SU-DHL-6 (cell line): Measurements from ENCODE around the gene CSPG4.
A peak's percentile ranks its signal among the peaks of the same experiment; 100 is the strongest.
"Not testable (repeated sequence)": the region's sequence is repeated elsewhere in the genome, so short reads cannot be mapped to it uniquely, and the experiment has no call there.

Experiments used
- H2AFZ ChIP-seq: fragments of 200-600 bp; sonication (generic); 2 replicates; pipeline ENCODE4 v1.6.1; 2014; ENCODE audit warnings: low read depth, mild to moderate bottlenecking, moderate library complexity, mixed read lengths, antibody characterized with exemption, low read length; ENCODE audit not compliant: severe bottlenecking
- H3F3A ChIP-seq: fragments of 200-600 bp; shearing (Covaris generic); 2 replicates; pipeline ENCODE4 v1.6.0; 2016; ENCODE audit warnings: antibody characterized with exemption, mild to moderate bottlenecking; ENCODE audit not compliant: insufficient read depth
- H3K27ac ChIP-seq: fragments of 200-600 bp; sonication (generic); 2 replicates; pipeline ENCODE4 v1.5.1; 2016; ENCODE audit warnings: low read depth, mild to moderate bottlenecking, low read length, moderate library complexity, mixed read lengths
- H3K27me3 ChIP-seq: fragments of 200-600 bp; sonication (generic), shearing (Covaris generic); 2 replicates; pipeline ENCODE4 v1.6.0; 2014; ENCODE audit warnings: mild to moderate bottlenecking, low read length
- H3K36me3 ChIP-seq: fragments of 200-600 bp; sonication (generic); 2 replicates; pipeline ENCODE4 v1.6.1; 2014; ENCODE audit warnings: mild to moderate bottlenecking, low read length, mixed read lengths
- H3K4me2 ChIP-seq: fragments of 300-600, 200-600 bp; shearing (Covaris generic), sonication (generic); 2 replicates; pipeline ENCODE4 v1.6.0; 2014; ENCODE audit warnings: low read length, low read depth, mild to moderate bottlenecking; ENCODE audit not compliant: poor library complexity, severe bottlenecking
- H3K4me3 ChIP-seq: fragments of 200-600 bp; sonication (generic); 2 replicates; pipeline ENCODE4 v1.5.1; 2014; ENCODE audit warnings: antibody characterized with exemption, low read length, mild to moderate bottlenecking, mixed read lengths; ENCODE audit not compliant: insufficient read depth, poor library complexity, severe bottlenecking
- H3K79me2 ChIP-seq: fragments of 200-600 bp; sonication (generic); 2 replicates; pipeline ENCODE4 v1.6.1; 2014; ENCODE audit warnings: mild to moderate bottlenecking, low read length, moderate library complexity; ENCODE audit not compliant: insufficient read depth
- H3K9ac ChIP-seq: fragments of 200-600 bp; sonication (generic); 2 replicates; pipeline ENCODE4 v1.7.0; 2014; ENCODE audit warnings: mild to moderate bottlenecking, low read length
- H3K9me2 ChIP-seq: fragments of 200-600 bp; sonication (generic); replicated peaks from 2 replicates; pipeline ENCODE4 v1.6.1; 2014; ENCODE audit warnings: low read length; ENCODE audit not compliant: insufficient read depth
- H3K9me3 ChIP-seq: fragments of 200-600 bp; sonication (generic); 2 replicates; pipeline ENCODE4 v1.6.1; 2014; ENCODE audit warnings: low read length, mixed read lengths; ENCODE audit not compliant: insufficient read depth
- H4K20me1 ChIP-seq: fragments of 200-600 bp; sonication (generic); 2 replicates; pipeline ENCODE4 v1.6.1; 2014; ENCODE audit warnings: low read depth, mild to moderate bottlenecking, antibody characterized with exemption, low read length, moderate library complexity, mixed read lengths
- CTCF ChIP-seq: fragments of 200-600 bp; sonication (generic); IDR thresholded peaks from one replicate; pipeline ENCODE4 v1.5.1; 2017; ENCODE audit warnings: antibody characterized with exemption, mild to moderate bottlenecking, low read length, moderate library complexity; ENCODE audit not compliant: insufficient read depth, poor library complexity, severe bottlenecking
- EZH2phosphoT487 ChIP-seq: fragments of 200-600 bp; sonication (generic), shearing (Covaris generic); conservative IDR thresholded peaks from 2 replicates; pipeline ENCODE4 v1.6.1; 2018; ENCODE audit warnings: mild to moderate bottlenecking, antibody characterized with exemption, low read length, moderate library complexity, mixed read lengths

CSPG4 gene

GRCh38 chr15:75639191-75639708 is 73.4 kb downstream of the CSPG4 start:
- Histone ChIP-seq H3K36me3 (no peaks in the 10 kb centered on the region), H4K20me1 (peaks cover 3% of the 10 kb centered on the region; the same call in 1 of the 2 replicates), H2AFZ (peak overlapping the region; percentile 45), H3F3A (peaks cover 11% of the 10 kb centered on the region), H3K27ac (peak overlapping the region; percentile 66), H3K4me3 (peak overlapping the region; percentile 75), H3K9me2 (no peaks in the 10 kb centered on the region), H3K9me3 (no peaks in the 10 kb centered on the region), H3K79me2 (peaks cover 37% of the 10 kb centered on the region), H3K9ac (peak overlapping the region; percentile 84), H3K4me2 (peak overlapping the region; percentile 99), H3K27me3 (no peaks in the 10 kb centered on the region)
- TF ChIP-seq EZH2phosphoT487 (no peak), CTCF (no peak)

- no peak overlapping the region for H3K4me3 ChIP-seq
- H3K79me2 ChIP-seq, result peaks cover 37% of the 10 kb centered on the region
- no peak overlapping the region for H2AFZ ChIP-seq
- TF ChIP-seq EZH2phosphoT487, result no peak
- no peak for TF ChIP-seq CTCF
- no peaks in the 10 kb centered on the region for H3K9me2 ChIP-seq
- no peaks in the 10 kb centered on the region for H3K9me3 ChIP-seq
- H3K36me3 ChIP-seq, result no peaks in the 10 kb centered on the region
- H3K27ac ChIP-seq, result no peak overlapping the region
- H3K4me2 ChIP-seq, result peak overlapping the region; percentile 99
- peak overlapping the region; percentile 84; the same call in 1 of the 2 replicates for H3K9ac ChIP-seq
- no peaks in the 10 kb centered on the region for H3K27me3 ChIP-seq
- peaks cover 11% of the 10 kb centered on the region for H3F3A ChIP-seq
- H4K20me1 ChIP-seq, result peaks cover 3% of the 10 kb centered on the region; the same call in 1 of the 2 replicates
Observed at GRCh38 chr15:75637245-75638009, 75.2 kb downstream of the CSPG4 start.

- Histone ChIP-seq H3K27me3 (no peaks in the 10 kb centered on the region), H3K79me2 (peaks cover 37% of the 10 kb centered on the region), H3K9me3 (no peaks in the 10 kb centered on the region), H3K4me3 (no peak overlapping the region), H3K36me3 (no peaks in the 10 kb centered on the region), H3K27ac (no peak overlapping the region), H3K9me2 (no peaks in the 10 kb centered on the region), H3K4me2 (no peak overlapping the region), H3F3A (peaks cover 9% of the 10 kb centered on the region), H3K9ac (no peak overlapping the region), H2AFZ (no peak overlapping the region), H4K20me1 (peaks cover 3% of the 10 kb centered on the region; the same call in 1 of the 2 replicates)
- no peak for TF ChIP-seq CTCF
- TF ChIP-seq EZH2phosphoT487, result no peak
Observed at GRCh38 chr15:75636026-75636425, 76.6 kb downstream of the CSPG4 start.

GRCh38 chr15:75633922-75634321 is 78.7 kb downstream of the CSPG4 start:
- not testable (repeated sequence) for H3K27ac ChIP-seq, H3K4me2 ChIP-seq, H3K27me3 ChIP-seq, H3K9me3 ChIP-seq, H3K4me3 ChIP-seq, H3K36me3 ChIP-seq, H4K20me1 ChIP-seq, H3K9me2 ChIP-seq, H2AFZ ChIP-seq, H3F3A ChIP-seq, H3K9ac ChIP-seq
- H3K79me2 ChIP-seq, result peaks cover 27% of the 10 kb centered on the region
